HG03196 (cell line): ENCODE results near the gene SAP25.
"Not testable (repeated sequence)": the region's sequence is repeated elsewhere in the genome, so short reads cannot be mapped to it uniquely, and the experiment has no call there.

ENCODE experiments used
- ATAC-seq: cut with Tn5 transposase; IDR thresholded peaks from one replicate; pipeline ENCODE4 v1.9.1; 2021; ENCODE audit not compliant: unreplicated experiment

The SAP25 gene

GRCh38 chr7:100562195-100563099 is 11.3 kb downstream of the SAP25 start:
- no peak for ATAC-seq

GRCh38 chr7:100561491-100562194 is 12.1 kb downstream of the SAP25 start:
- ATAC-seq, result no peak

- no peak for ATAC-seq
Measured at GRCh38 chr7:100559127-100559526, 14.6 kb downstream of the SAP25 start.

GRCh38 chr7:100556541-100556940 is 17.2 kb downstream of the SAP25 start:
- ATAC-seq, result no peak

GRCh38 chr7:100555701-100556100 is 18.0 kb downstream of the SAP25 start:
- ATAC-seq, result no peak

- no peak for ATAC-seq
Measured at GRCh38 chr7:100553032-100553431, 20.7 kb downstream of the SAP25 start.

- no peak for ATAC-seq
Measured at GRCh38 chr7:100552532-100552931, 21.2 kb downstream of the SAP25 start.

GRCh38 chr7:100548446-100548845 is 25.3 kb downstream of the SAP25 start:
- not testable (repeated sequence) for ATAC-seq

GRCh38 chr7:100547872-100548271 is 25.8 kb downstream of the SAP25 start:
- no peak for ATAC-seq

GRCh38 chr7:100546926-100547800 is 26.5 kb downstream of the SAP25 start:
- ATAC-seq, result no peak

- ATAC-seq, result no peak
Measured at GRCh38 chr7:100546129-100546925, 27.4 kb downstream of the SAP25 start.

- ATAC-seq, result peak; percentile 48
Measured at GRCh38 chr7:100545360-100546128, 28.2 kb downstream of the SAP25 start.

GRCh38 chr7:100544967-100545359 is 28.7 kb downstream of the SAP25 start:
- no peak for ATAC-seq

- ATAC-seq, result no peak
Measured at GRCh38 chr7:100544386-100544785, 29.3 kb downstream of the SAP25 start.

GRCh38 chr7:100543586-100543985 is 30.1 kb downstream of the SAP25 start:
- no peak for ATAC-seq

GRCh38 chr7:100541309-100541708 is 32.4 kb downstream of the SAP25 start:
- not testable (repeated sequence) for ATAC-seq

GRCh38 chr7:100540073-100540723 is 33.5 kb downstream of the SAP25 start:
- no peak for ATAC-seq

- ATAC-seq, result no peak
Measured at GRCh38 chr7:100539436-100540006, 34.2 kb downstream of the SAP25 start.
